Fibroblast of the aortic adventitia (primary cell): ENCODE data around the gene FAM168A. TPM values are rescaled to one million over a fixed set of nuclear protein-coding genes. Genes with fewer than 3 reads are reported as not detected.

ENCODE experiments used
- DNase-seq: peaks from one replicate; pipeline ENCODE4 v3.0.0-alpha.2; 2010; ENCODE audit warnings: low read depth
- H3K4me3 ChIP-seq: 2 replicates; pipeline ENCODE4 v1.5.1; 2011; ENCODE audit warnings: low read depth, mild to moderate bottlenecking, control low read depth, low read length, moderate library complexity
- CTCF ChIP-seq: IDR thresholded peaks from 2 replicates; pipeline ENCODE4 v1.5.1; 2011; ENCODE audit warnings: mild to moderate bottlenecking, low read length, control low read depth, inconsistent platforms; ENCODE audit not compliant: insufficient read depth
- total RNA-seq: library from RNA; depleted of rRNA; stranded (reverse); fragments of >200 nt; gene quantifications from 2 replicates; pipeline ENCODE4 v1.2.3, GENCODE V29; 2012; ENCODE audit warnings: low replicate concordance

The FAM168A gene
- total RNA-seq, 1 donor: 40.0 TPM

- H3K4me3 ChIP-seq: no peak overlapping the region
- DNase-seq: peak; percentile 67
- TF ChIP-seq CTCF: no peak
Observed at GRCh38 chr11:73570415-73571114, 27.3 kb downstream of the FAM168A start.

GRCh38 chr11:73566977-73567755 lies 30.7 kb downstream of the FAM168A start:
- DNase-seq: peak; percentile 44
- TF ChIP-seq CTCF: no peak
- H3K4me3 ChIP-seq: no peak overlapping the region

- DNase-seq: peak; percentile 24
- TF ChIP-seq CTCF: no peak
- H3K4me3 ChIP-seq: no peak overlapping the region
Observed at GRCh38 chr11:73566422-73566821, 31.5 kb downstream of the FAM168A start.

GRCh38 chr11:73565804-73566203 lies 32.1 kb downstream of the FAM168A start:
- no peak overlapping the region for H3K4me3 ChIP-seq
- TF ChIP-seq CTCF: no peak
- no peak for DNase-seq

- no peak for DNase-seq
- H3K4me3 ChIP-seq: no peak overlapping the region
- no peak for TF ChIP-seq CTCF
Observed at GRCh38 chr11:73564903-73565302, 33.0 kb downstream of the FAM168A start.

GRCh38 chr11:73563539-73564200 lies 34.2 kb downstream of the FAM168A start:
- H3K4me3 ChIP-seq: no peak overlapping the region
- DNase-seq: no peak
- no peak for TF ChIP-seq CTCF
